GM12874 (cell line): Measurements from ENCODE around the gene UBA3.

ENCODE experiments used
- TF ChIP-seq, protein P1 (sequence below): IDR thresholded peaks from 2 replicates; pipeline ENCODE4 v1.5.1; 2011; ENCODE audit warnings: low read depth, mild to moderate bottlenecking, control low read depth, low read length, moderate library complexity; ENCODE audit not compliant: insufficient read depth

UBA3 gene

GRCh38 chr3:69016901-69017300, 63.3 kb downstream of the UBA3 start:
- TF ChIP-seq, protein P1, sequence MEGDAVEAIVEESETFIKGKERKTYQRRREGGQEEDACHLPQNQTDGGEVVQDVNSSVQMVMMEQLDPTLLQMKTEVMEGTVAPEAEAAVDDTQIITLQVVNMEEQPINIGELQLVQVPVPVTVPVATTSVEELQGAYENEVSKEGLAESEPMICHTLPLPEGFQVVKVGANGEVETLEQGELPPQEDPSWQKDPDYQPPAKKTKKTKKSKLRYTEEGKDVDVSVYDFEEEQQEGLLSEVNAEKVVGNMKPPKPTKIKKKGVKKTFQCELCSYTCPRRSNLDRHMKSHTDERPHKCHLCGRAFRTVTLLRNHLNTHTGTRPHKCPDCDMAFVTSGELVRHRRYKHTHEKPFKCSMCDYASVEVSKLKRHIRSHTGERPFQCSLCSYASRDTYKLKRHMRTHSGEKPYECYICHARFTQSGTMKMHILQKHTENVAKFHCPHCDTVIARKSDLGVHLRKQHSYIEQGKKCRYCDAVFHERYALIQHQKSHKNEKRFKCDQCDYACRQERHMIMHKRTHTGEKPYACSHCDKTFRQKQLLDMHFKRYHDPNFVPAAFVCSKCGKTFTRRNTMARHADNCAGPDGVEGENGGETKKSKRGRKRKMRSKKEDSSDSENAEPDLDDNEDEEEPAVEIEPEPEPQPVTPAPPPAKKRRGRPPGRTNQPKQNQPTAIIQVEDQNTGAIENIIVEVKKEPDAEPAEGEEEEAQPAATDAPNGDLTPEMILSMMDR, result no peak

DNA sequence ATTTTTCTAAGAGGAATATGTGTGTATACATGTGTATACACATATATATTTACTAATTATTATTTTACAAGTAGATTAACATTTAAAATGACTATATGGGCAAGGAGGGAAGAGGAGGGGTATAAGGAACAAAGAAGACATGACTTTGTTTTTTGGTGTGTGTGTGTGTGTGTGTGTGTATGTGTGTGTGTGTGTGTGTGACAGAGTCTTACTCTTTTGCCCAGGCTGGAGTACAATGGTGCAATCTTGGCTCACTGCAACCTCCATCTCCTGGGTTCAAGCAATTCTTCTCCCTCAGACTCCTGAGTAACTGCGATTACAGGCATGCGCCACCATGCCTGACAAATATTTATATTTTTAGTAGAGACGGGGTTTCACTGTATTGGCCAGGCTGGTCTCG, 64.1 kb downstream of the UBA3 start:
- TF ChIP-seq, protein P1, result no peak

DNA sequence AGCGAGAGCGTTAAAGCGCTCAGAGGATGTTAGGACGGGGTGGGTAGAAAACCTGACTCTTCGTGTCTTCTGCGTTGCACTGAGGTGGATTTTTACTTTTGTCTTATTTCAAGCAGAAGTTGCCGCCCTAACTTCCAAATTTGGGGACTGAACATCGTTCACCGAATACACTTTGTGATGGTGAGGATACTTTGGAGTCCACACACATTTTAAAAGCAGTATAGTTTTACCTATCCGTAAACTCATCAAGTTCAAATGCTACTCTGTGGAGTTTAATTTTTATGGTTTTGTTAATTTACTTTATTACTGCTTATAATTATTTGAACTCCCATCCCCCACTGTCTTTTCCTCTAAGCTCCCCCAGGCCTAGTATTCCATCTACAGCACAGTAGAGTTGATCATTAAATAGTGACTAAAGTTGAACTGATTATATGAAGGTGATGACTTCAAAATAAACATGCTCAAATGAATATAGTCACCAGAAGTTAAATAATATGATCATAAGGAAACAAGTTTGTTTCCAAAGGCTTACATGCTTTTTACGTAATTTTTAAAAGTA, 66.1 kb downstream of the UBA3 start:
- TF ChIP-seq, protein P1, result no peak

DNA sequence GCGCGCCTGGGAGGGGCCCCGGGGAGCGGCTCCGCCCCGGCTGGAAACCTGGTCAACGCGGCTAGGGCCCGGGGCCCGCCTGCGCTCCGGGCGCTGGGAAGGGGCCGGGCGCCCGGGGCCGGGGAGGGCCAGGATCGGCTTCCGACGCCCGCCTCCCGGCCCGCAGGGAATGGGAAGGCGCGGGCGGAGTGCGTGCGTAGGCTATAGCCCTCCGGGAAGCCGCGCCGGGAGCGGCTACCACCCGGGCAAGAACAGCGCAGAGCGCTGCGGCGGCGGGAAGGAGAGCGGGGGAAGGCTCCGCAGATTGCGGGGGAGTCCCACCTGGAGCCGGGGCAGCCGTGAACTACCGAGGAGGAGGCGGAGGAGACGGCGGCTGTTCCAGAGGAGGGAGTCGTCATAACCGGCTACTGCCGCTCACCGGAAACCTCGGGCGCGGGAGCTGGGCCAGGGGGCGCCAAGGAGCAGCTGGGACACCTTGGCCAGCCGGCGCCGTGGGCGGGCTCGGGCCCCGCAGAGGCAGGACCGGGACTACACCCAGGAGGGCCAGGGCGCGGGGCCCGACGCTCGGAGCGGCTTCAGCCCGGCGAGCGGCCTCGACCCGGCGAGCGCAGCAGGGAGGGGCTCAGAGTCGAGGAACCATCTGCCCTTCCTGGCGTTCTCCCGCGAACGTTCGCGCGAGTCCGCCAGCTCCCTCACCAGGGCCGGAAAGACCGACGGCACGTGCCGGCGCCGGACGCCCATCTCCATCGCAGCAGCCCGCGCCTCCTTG, 66.7 kb downstream of the UBA3 start, which contains the start of gene EOGT:
Gene EOGT (minus strand): TSS at position 432 of the 769 bp plus-strand sequence. CDS start 3,838 bp downstream, outside the sequence.
- TF ChIP-seq, protein P1, result peak; percentile 78

DNA sequence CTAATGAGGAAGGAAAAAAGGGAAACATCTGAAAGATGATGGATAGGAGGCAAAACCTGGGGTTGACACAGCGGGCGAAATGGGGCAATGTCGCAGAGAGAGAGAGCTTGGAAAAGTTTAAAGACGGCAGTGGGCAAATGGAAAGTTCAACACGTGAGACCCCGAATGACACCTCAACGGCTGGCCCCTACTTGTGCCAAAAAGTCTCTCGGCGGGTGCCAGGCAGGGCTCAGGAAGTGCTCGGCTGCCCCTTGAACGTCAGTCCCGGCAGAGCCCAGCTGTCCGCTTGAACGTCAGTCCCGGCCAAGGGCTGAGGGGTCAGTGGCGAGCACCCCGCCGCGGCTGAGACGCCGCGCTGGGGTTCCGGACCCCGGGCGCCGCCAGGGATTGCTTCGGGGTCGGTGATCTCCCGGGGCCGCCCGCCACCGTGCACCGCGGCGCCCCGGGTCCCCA, 67.3 kb downstream of the UBA3 start:
- TF ChIP-seq, protein P1, result peak; percentile 42

DNA sequence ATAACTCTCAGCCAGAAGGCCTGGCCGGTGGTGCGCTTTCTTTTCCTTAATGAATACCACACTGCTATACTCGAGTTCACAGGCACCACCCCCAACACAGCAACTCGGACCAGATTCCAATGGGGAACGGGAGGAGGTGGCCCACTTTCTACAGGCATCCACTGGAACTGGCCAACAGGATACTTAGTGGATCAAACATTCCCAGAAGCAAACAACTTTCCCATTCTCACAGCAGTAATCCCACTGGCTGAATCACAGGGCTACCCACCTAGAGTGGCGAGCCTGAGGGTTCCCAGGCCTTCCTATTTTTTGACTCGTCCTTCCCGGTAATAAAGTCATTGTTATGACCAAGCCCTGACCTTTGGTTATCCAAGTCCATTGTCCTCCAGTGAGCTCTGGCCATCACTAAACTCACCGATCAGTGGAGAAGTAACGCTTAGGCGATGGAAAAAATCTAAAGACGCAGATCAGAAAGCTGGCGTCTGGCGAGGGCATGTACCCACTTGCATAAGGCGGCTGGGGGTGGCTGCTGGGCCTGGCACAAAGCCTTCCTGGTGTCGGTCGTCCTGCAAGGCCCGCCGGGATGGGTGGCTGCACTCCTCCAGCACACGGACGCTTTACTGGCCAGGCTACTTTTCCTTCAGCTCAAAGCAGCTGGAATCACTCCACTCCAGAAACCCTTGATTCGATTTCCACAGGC, 67.9 kb downstream of the UBA3 start:
- TF ChIP-seq, protein P1, result no peak

DNA sequence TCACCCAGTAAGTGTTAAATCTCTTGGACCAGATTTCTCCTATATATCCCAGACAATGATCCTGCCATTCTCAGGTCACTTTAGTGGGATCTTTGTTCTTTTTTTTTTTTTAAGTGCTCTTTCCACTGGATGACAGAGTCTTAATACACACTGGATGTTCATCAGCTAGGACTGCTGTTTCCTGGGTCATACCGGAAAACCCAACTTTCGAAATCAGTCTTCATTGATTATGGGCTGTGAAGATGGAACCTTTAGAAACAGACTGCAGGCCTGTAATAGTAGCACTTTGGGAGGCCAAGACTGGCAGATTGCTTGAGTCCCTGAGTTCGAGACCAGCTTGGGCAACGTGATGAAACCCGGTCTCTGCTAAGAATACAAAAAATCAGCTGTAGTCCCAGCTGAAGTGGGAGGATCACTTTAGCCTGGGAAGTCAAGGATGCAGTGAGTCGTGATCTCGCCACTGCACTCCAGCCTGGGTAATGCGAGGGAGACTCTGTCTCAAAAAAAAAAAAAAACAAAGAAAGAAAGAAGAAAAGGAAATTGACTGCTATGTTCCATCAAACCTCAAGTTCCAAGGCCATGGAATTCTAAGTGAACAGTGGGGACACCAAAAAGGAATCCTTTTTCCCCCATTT, 69.0 kb downstream of the UBA3 start:
- TF ChIP-seq, protein P1, result no peak
